GM18870 (cell line): ENCODE data around the gene HIPK2.
"Not testable (repeated sequence)": the region's sequence is repeated elsewhere in the genome, so short reads cannot be mapped to it uniquely, and the experiment has no call there.

Experiments used
- ATAC-seq: cut with Tn5 transposase; IDR thresholded peaks from one replicate; pipeline ENCODE4 v1.9.1; 2021; ENCODE audit warnings: moderate library complexity; ENCODE audit not compliant: unreplicated experiment

The HIPK2 gene

GRCh38 chr7:139635526-139636302 lies 142.1 kb downstream of the HIPK2 start:
- ATAC-seq: no peak

- no peak for ATAC-seq
Observed at GRCh38 chr7:139634087-139634486, 143.7 kb downstream of the HIPK2 start.

GRCh38 chr7:139631520-139632031 lies 146.2 kb downstream of the HIPK2 start:
- ATAC-seq: no peak

- ATAC-seq: no peak
Observed at GRCh38 chr7:139630643-139631519, 146.9 kb downstream of the HIPK2 start.

GRCh38 chr7:139629392-139630082 lies 148.3 kb downstream of the HIPK2 start:
- no peak for ATAC-seq

GRCh38 chr7:139627831-139628230 lies 150.0 kb downstream of the HIPK2 start:
- ATAC-seq: no peak

GRCh38 chr7:139626817-139627216 lies 151.0 kb downstream of the HIPK2 start:
- ATAC-seq: no peak

- no peak for ATAC-seq
Observed at GRCh38 chr7:139623518-139623917, 154.3 kb downstream of the HIPK2 start.

GRCh38 chr7:139620676-139621344 lies 157.0 kb downstream of the HIPK2 start:
- peak; percentile 55 for ATAC-seq

GRCh38 chr7:139619367-139619657 lies 158.5 kb downstream of the HIPK2 start:
- ATAC-seq: no peak

- no peak for ATAC-seq
Observed at GRCh38 chr7:139618482-139619366, 159.1 kb downstream of the HIPK2 start.

GRCh38 chr7:139617074-139617473 lies 160.7 kb downstream of the HIPK2 start:
- no peak for ATAC-seq

- no peak for ATAC-seq
Observed at GRCh38 chr7:139614886-139615285, 162.9 kb downstream of the HIPK2 start.

- no peak for ATAC-seq
Observed at GRCh38 chr7:139613971-139614411, 163.8 kb downstream of the HIPK2 start.

GRCh38 chr7:139611556-139611955 lies 166.2 kb downstream of the HIPK2 start:
- ATAC-seq: not testable (repeated sequence)

- ATAC-seq: no peak
Observed at GRCh38 chr7:139610595-139610994, 167.2 kb downstream of the HIPK2 start.

GRCh38 chr7:139603896-139604295 lies 173.9 kb downstream of the HIPK2 start:
- no peak for ATAC-seq

- ATAC-seq: no peak
Observed at GRCh38 chr7:139603282-139603681, 174.5 kb downstream of the HIPK2 start.

GRCh38 chr7:139602143-139602722 lies 175.6 kb downstream of the HIPK2 start:
- ATAC-seq: no peak
